ENCODE results near the gene NPPB. TPM values are rescaled to one million over a fixed set of nuclear protein-coding genes. Genes with fewer than 3 reads are reported as not detected.
A peak's percentile ranks its signal among the peaks of the same experiment; 100 is the strongest.

The NPPB gene
- total RNA-seq, 1 experiment from 2014 or later: 0.35 TPM

DNA sequence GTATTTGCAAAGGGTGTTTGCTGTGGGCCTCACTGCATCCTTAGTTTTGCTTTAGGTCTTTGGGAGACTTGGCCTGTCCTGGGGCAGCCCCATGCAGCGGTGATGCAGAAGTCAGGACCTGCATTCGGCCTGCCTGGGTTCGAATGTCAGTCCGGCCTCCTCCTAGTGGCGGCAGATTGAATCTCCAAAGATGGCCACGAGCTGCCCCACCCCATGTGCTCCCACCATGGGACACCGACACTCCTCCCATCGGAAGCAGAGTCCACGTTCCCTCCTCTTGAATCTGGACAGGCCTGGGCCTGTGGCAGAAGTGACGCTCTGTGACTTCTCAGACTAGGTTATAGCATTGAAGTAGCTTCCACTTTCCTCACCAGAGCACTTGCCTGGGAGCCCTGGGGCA is 16.3 kb upstream of the NPPB start:
- Histone ChIP-seq H2BK12ac (ENCODE audit: insufficient read length, low read depth, low read length) (no peak overlapping the region), H3K27me3 (ENCODE audit: insufficient read depth, low read length) (no peaks in the 10 kb centered on the region), H2BK5ac (ENCODE audit: insufficient read length, low read length) (no peak overlapping the region), H2BK15ac (ENCODE audit: low read depth, low read length) (no peak overlapping the region), H4K5ac (ENCODE audit: insufficient read length, low read depth, low read length) (no peak overlapping the region), H3K23me2 (ENCODE audit: insufficient read length, low read depth, low read length, poor library complexity, severe bottlenecking) (no peaks in the 10 kb centered on the region), H3K56ac (ENCODE audit: insufficient read length, low read depth, low read length) (no peak overlapping the region), H2BK120ac (ENCODE audit: low read depth, low read length, poor library complexity, severe bottlenecking) (no peak overlapping the region), H3K4ac (ENCODE audit: low read depth, low read length) (no peak overlapping the region), H2BK20ac (ENCODE audit: low read depth, low read length, poor library complexity, severe bottlenecking) (no peak overlapping the region), H3K9ac (ENCODE audit: extremely low read depth, insufficient read length, low read length) (no peak overlapping the region), H4K8ac (replicated peaks; ENCODE audit: insufficient read length, low read depth, low read length) (no peak overlapping the region), H3T11ph (ENCODE audit: low read length) (no peak overlapping the region), H3K27ac (ENCODE audit: insufficient read length, low read depth, low read length) (no peak overlapping the region), H3K9me3 (ENCODE audit: control insufficient read depth, low read depth, low read length) (no peaks in the 10 kb centered on the region), H2AFZ (ENCODE audit: low read length) (no peak overlapping the region), H4K20me1 (ENCODE audit: control insufficient read depth, insufficient read depth, insufficient read length) (no peaks in the 10 kb centered on the region), H3K14ac (ENCODE audit: insufficient read depth, low read length) (no peak overlapping the region), H4K91ac (ENCODE audit: insufficient read length, low read depth, low read length) (no peak overlapping the region), H2AK5ac (ENCODE audit: insufficient read length, low read length) (no peak overlapping the region), H3K4me1 (ENCODE audit: insufficient read depth, low read length) (no peaks in the 10 kb centered on the region), H3K23ac (ENCODE audit: insufficient read length, low read depth, low read length) (no peak overlapping the region), H3K79me2 (ENCODE audit: insufficient read depth, low read length) (no peaks in the 10 kb centered on the region), H3K4me2 (ENCODE audit: insufficient read depth, insufficient read length, low read length) (no peak overlapping the region), H3K79me1 (ENCODE audit: insufficient read depth, low read depth, low read length, poor library complexity, severe bottlenecking) (no peaks in the 10 kb centered on the region), H3K18ac (ENCODE audit: insufficient read length, low read depth, low read length) (no peak overlapping the region)
- Mint-ChIP-seq H3K36me3 (ENCODE audit: insufficient read depth in 1 of 3, low read depth in 3 of 3) (no peaks in the 10 kb centered on the region; a peak in 1 of 7 replicates), H3K9me3 (no peaks in the 10 kb centered on the region), H3K27me3 (ENCODE audit: low read depth) (no peaks in the 10 kb centered on the region; the same call in none of the 2 replicates), H3K27ac (no peak overlapping the region), H3K4me1 (no peaks in the 10 kb centered on the region), H3K4me3 (no peak overlapping the region)
- TF ChIP-seq, protein P1, sequence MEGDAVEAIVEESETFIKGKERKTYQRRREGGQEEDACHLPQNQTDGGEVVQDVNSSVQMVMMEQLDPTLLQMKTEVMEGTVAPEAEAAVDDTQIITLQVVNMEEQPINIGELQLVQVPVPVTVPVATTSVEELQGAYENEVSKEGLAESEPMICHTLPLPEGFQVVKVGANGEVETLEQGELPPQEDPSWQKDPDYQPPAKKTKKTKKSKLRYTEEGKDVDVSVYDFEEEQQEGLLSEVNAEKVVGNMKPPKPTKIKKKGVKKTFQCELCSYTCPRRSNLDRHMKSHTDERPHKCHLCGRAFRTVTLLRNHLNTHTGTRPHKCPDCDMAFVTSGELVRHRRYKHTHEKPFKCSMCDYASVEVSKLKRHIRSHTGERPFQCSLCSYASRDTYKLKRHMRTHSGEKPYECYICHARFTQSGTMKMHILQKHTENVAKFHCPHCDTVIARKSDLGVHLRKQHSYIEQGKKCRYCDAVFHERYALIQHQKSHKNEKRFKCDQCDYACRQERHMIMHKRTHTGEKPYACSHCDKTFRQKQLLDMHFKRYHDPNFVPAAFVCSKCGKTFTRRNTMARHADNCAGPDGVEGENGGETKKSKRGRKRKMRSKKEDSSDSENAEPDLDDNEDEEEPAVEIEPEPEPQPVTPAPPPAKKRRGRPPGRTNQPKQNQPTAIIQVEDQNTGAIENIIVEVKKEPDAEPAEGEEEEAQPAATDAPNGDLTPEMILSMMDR (conservative IDR thresholded peaks at IDR 0.05): peak; percentile 55
- no CpG with 5 or more reads among the region's 10 CpGs for WGBS (ENCODE audit: extremely low coverage, insufficient read length, low lambda C conversion rate)
- DNase-seq: no peak
